ENCODE data around the gene ZNF431. TPM values are rescaled to one million over a fixed set of nuclear protein-coding genes. Genes with fewer than 3 reads are reported as not detected.

The ZNF431 gene
- 13.9 TPM for total RNA-seq
- long read RNA-seq, partial matches to known transcripts: 0 of 9 reads
- long read RNA-seq, other reads (novel, unspliced or antisense): 9 of 9 reads

DNA sequence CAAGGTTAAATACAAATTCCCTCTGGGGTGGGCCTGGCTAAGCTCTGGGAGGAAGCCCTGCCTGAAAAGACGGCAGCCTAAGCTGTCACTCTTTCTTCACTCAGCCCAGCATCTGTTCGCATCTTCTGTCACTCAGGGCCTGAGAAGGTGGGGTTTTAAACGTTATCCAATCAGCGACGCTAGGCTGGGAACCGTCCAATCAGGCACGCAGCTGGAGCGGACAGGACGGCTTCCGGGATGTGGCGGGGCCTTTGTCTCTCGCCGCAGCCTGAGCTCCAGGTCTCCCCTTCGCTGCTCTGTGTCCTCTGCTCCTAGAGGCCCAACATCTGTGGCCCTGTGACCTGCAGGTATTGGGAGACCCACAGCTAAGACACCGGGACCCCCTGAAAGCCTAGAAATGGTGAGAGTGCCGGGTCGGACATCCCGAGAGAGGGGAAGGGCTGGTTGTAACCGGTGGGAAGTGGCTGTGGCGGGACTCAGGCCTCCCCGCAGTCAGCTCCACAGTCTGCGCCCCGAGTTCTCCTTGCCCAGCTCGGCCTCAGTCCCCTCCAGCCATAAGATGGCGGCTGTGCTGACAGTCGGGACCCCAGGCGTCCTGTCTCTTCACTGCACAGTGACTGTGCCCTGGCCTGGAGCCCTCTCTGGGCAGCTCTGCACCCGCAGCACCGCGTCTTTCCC lies at the start of gene ZNF431:
TSS of gene ZNF431 (plus strand) at position 254 of the 678 bp plus-strand sequence. CDS start at position 398, 144 bp downstream.
- intact Hi-C loops (cut with micrococcal nuclease): no loop called here
- DNase-seq: peak; percentile 93
- peak; percentile 100 for ATAC-seq

DNA sequence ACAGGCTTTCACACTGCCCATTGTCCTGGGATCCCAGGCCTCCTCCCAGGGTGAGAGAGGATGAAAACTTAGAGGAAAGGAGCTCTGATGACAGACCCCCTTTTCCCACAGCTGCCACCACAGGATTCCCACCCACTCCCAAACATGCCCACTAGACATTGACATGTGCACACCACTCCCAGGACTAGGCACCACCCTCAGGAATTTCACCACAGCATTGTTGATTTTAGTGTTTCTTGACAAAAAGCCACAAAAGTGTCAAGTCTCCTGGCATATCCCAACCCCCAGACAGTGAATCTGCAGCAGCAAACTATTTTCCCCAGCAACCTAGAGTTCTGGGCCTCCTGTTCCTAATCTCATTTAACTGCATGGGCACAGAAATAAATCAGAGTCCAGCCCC lies 49.7 kb upstream of the ZNF431 start:
- intact Hi-C loops (cut with micrococcal nuclease): no loop called here
- DNase-seq (no peak), ATAC-seq (no peak)

- no peak for ATAC-seq
- intact Hi-C loops (cut with micrococcal nuclease): no loop called here
- no peak for DNase-seq
Measured at GRCh38 chr19:21094347-21095025, 47.4 kb upstream of the ZNF431 start.

DNA sequence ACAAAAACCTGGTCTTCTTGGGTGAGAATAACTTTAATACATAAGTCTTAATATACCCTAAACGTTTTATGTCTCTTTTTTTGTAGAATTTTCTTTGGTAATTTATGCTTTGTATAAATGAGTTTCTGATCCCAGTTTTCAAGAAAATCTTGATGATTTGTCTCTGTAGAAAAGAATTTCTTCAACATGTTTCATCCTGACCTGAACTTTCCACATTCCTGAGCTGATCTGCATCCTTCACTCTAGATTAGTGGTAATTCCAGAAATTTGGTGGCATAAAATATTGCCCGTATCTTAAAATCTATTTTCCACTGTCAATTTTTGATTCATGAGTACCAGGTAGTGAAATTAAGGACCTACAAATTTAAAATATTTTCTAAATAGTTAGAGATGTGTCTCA lies 43.5 kb upstream of the ZNF431 start:
- intact Hi-C loops (cut with micrococcal nuclease): no loop called here
- ATAC-seq: no peak

GRCh38 chr19:21101521-21102242 lies 40.2 kb upstream of the ZNF431 start:
- no peak for DNase-seq
- ATAC-seq: no peak
- intact Hi-C loops (cut with micrococcal nuclease): no loop called here

More for the DNA sequence above, 43.5 kb upstream of the ZNF431 start:
- no peak for DNase-seq

DNA sequence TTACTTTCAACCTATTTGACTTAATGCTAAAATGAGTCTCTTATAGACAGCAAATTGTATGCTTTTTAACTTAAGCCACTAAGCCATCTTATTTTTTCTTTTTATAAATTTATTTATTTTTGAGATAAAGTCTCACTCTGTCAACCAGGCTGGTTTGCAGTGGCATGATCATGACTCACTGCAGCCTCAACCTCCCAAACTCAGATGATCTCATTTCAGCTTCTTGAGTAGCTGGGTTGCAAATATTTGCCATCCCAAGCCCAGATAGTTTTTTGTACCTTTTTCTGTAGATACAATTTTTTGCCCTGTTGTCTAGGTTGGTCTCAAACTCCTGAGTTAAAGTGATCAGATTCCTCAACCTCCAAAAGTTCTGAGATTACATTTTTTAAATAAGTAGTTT lies 32.7 kb upstream of the ZNF431 start:
- intact Hi-C loops (cut with micrococcal nuclease): no loop called here

DNA sequence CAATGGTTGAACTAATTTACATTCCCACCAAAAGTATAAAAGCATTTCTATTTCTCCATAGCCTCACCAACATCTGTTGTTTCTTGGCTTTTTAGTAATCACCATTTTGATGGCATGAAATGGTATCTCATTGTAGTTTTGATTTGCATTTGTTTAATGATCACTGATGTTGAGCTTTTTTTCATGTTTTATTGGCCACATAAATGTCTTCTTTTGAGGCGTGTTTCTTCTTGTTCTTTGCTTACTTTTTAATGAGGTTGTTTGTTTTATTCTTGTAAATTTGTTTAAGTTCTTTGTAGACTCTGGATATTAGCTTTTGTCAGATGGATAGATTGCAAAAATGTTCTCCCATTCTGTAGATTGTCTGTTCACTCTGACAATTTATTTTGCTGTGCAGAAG lies 31.7 kb upstream of the ZNF431 start:
- intact Hi-C loops (cut with micrococcal nuclease): no loop called here

More for the DNA sequence above, 32.7 kb upstream of the ZNF431 start:
- ATAC-seq (no peak), DNase-seq (no peak)

DNA sequence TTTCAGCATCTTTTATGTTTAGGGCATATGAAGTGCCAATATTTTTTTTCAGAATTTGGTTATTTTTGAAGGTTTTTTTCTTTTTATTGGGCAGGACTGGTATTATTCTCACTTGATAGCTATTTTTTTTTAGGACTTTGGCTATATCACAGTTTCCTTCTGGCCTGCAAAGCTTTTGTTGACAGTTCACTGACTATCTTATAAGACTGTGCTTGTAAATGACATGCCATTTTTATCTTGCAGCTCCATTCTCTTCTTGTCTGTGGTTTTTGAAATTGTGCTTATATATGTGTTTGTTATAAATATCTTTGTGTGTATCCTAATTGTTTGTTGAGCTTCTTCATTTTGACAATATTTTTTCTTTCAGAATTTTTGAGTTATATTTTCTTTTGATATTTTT lies 26.4 kb upstream of the ZNF431 start:
- DNase-seq (no peak), ATAC-seq (no peak)
- intact Hi-C loops (cut with micrococcal nuclease): no loop called here

More for the DNA sequence above, 31.7 kb upstream of the ZNF431 start:
- no peak for ATAC-seq
- no peak for DNase-seq

DNA sequence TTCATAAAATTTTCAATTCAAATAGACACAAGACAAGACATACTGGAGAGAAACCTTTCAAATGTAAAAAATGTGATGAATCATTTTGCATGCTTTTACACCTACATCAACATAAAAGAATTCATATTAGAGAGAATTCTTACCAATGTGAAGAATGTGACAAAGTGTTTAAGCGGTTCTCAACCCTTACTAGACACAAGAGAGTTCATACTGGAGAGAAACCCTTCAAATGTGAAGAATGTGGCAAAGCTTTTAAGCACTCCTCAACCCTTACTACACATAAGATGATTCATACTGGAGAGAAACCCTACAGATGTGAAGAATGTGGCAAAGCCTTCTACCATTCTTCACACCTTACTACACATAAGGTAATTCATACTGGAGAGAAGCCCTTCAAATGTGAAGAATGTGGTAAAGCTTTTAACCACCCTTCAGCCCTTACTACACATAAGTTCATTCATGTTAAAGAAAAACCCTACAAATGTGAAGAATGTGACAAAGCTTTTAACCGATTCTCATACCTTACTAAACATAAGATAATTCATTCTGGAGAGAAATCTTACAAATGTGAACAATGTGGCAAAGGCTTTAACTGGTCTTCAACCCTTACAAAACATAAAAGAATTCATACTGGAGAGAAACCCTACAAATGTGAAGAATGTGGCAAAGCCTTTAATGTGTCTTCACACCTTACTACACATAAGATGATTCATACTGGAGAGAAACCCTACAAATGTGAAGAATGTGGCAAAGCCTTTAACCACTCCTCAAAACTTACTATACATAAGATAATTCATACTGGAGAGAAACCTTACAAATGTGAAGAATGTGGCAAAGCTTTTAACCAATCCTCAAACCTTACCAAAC lies 24.6 kb upstream of the ZNF431 start:
- DNase-seq: no peak
- no peak for ATAC-seq
- intact Hi-C loops (cut with micrococcal nuclease): no loop called here

GRCh38 chr19:21126078-21126477 lies 15.8 kb upstream of the ZNF431 start:
- DNase-seq: no peak
- intact Hi-C loops (cut with micrococcal nuclease): no loop called here
- ATAC-seq: no peak

DNA sequence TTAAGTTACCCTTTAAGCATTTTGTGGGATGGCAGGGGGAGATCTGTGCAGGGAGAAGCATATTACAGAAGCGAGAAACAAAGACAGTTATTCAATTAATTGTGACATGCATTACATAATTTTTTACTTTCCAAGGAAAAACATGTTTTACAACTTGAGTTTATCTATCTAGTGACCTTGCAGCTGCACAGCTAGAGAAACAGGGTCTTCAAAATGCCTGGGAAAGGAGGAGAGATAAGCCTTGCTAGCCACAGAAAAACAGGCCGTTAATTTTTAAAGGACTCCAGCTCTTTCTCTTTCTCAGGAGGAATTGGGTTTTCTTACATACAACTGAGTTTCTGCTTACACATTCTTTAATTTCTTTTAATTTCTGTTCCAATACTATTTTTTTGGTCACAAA lies 14.8 kb upstream of the ZNF431 start:
- ATAC-seq (no peak), DNase-seq (no peak)
- intact Hi-C loops (cut with micrococcal nuclease): no loop called here

DNA sequence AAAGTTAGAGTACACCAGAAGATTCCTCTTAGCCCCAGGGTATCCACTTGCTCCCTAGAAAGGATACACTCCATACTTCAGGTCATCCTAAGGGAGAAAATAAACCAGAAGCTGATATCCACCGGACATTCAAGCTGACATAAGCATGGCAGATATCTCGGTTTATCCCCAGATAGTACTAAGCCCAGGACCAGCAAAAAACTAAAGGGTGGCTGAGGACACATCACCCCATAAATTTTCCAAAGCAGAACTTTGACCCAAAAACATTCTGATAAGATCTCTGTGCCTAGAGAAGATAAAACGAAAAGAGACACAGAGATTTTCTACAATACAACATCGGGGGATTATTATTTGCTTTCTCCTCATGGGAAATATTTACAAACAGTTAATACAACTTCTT lies 13.9 kb upstream of the ZNF431 start:
- no peak for DNase-seq
- no peak for ATAC-seq

DNA sequence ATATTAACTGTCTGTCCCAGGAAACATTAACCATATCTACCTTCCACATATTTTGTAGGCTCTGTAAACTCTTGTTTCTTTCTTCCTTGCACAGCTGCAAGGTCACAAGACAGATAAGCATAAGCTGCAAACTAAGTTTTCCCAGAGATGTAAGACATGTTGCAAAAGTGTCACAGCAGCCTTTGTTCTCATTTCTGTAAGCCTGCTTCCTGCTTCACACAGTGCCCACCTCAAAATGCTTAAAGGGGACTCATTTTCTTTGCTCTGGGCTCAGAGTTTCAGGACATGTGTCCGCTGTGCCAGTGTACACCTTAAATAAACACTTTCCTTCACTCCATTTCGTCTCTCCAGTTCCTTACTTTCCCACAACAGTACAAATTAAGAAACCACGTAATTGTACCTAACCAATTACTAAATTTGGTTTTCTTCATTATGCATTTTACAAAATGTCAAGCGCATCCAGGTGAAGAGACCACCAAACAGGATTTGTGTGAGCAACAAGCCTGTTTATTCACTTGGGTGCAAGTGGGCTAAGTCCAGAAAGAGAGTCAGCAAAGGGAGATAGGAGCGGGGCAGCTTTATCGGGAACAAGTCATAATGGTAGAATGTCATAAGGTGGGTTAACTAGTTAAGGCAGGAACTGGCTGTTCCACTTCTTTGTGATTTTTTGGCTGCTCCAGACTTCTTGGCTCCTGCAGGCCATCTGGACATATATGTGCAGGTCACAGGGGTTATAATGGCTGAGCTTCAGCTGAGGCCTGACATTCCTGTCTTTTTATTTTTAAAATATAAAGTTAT lies 12.7 kb upstream of the ZNF431 start:
- DNase-seq: no peak
- intact Hi-C loops (cut with micrococcal nuclease): no loop called here
- no peak for ATAC-seq

More for the DNA sequence above, 13.9 kb upstream of the ZNF431 start:
- intact Hi-C loops (cut with micrococcal nuclease): no loop called here

DNA sequence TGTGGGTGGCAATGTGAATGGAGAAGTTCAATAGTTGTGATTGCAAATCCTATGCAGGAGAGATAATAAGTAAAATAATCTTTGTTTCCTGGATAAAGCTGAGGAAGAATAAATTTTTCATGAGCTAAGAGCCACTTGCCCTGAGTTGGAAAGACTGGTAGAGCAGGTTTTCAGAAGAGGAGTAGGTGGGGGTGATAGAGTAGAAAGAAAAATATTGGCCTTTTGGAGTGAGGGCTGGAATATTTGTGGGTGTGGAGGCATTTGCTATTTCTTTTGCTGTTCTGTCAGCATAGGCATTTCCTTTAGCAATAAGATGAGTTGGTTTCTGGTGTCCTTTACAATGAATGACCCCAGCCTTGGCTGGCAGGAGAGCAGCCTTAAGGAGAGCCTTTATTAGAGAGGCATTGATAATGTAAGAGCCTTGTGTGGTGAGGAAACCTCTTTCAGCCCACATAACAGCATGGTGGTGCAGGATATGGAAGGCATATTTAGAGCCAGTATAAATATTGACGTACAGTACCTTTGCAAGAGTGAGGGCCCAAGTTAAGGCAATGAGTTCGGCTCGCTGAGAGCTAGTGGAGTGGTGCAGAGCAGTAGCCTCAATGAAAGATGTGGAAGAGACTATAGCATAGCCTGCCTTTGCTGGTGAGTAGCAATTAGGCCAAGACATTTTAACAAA lies 11.6 kb upstream of the ZNF431 start:
- ATAC-seq: no peak
- no peak for DNase-seq
- intact Hi-C loops (cut with micrococcal nuclease): no loop called here

GRCh38 chr19:21133633-21134032 lies 8.2 kb upstream of the ZNF431 start:
- DNase-seq: no peak
- intact Hi-C loops (cut with micrococcal nuclease): no loop called here

GRCh38 chr19:21134934-21135366 lies 6.9 kb upstream of the ZNF431 start:
- no peak for DNase-seq
- ATAC-seq: no peak
- intact Hi-C loops (cut with micrococcal nuclease): no loop called here

More at GRCh38 chr19:21133633-21134032, 8.2 kb upstream of the ZNF431 start:
- ATAC-seq: no peak

- ATAC-seq: no peak
- intact Hi-C loops (cut with micrococcal nuclease): no loop called here
Measured at GRCh38 chr19:21135433-21135832, 6.4 kb upstream of the ZNF431 start.

GRCh38 chr19:21138130-21138529 lies 3.7 kb upstream of the ZNF431 start:
- no peak for DNase-seq
- ATAC-seq: no peak
- intact Hi-C loops (cut with micrococcal nuclease): no loop called here

More at GRCh38 chr19:21135433-21135832, 6.4 kb upstream of the ZNF431 start:
- DNase-seq: no peak

Measured in left ventricle myocardium superior (tissue), 1 donor.